HG03354 (cell line): Measurements from ENCODE around the gene HILPDA.
"Not testable (repeated sequence)": the region's sequence is repeated elsewhere in the genome, so short reads cannot be mapped to it uniquely, and the experiment has no call there.

Experiments used
- ATAC-seq: cut with Tn5 transposase; IDR thresholded peaks from one replicate; pipeline ENCODE4 v1.9.1; 2021; ENCODE audit warnings: mild to moderate bottlenecking; ENCODE audit not compliant: unreplicated experiment, poor library complexity, severe bottlenecking

The HILPDA gene

GRCh38 chr7:128457385-128457784, 1.7 kb downstream of the HILPDA start:
- ATAC-seq, result not testable (repeated sequence)

- peak; percentile 22 for ATAC-seq
These were observed 3.3 kb downstream of the HILPDA start for GRCh38 chr7:128458956-128459355.

- peak; percentile 60 for ATAC-seq
These were observed 3.8 kb downstream of the HILPDA start for GRCh38 chr7:128459394-128459878.

GRCh38 chr7:128462460-128462859, 6.8 kb downstream of the HILPDA start:
- ATAC-seq, result no peak

GRCh38 chr7:128463345-128463744, 7.7 kb downstream of the HILPDA start:
- not testable (repeated sequence) for ATAC-seq

GRCh38 chr7:128463933-128464332, 8.3 kb downstream of the HILPDA start:
- ATAC-seq, result not testable (repeated sequence)

GRCh38 chr7:128466871-128467270, 11.2 kb downstream of the HILPDA start:
- ATAC-seq, result not testable (repeated sequence)

GRCh38 chr7:128476402-128477335, 21.0 kb downstream of the HILPDA start, which contains the start of gene METTL2B:
Gene METTL2B (plus strand): TSS chr7:128476748. CDS start chr7:128476766, 18 bp downstream.
- ATAC-seq, result peak; percentile 95

- ATAC-seq, result peak; percentile 7
These were observed 21.6 kb downstream of the HILPDA start for GRCh38 chr7:128477336-128477690.

- not testable (repeated sequence) for ATAC-seq
These were observed 23.4 kb downstream of the HILPDA start for GRCh38 chr7:128479082-128479481.

- ATAC-seq, result not testable (repeated sequence)
These were observed 32.5 kb downstream of the HILPDA start for GRCh38 chr7:128488134-128488533.

GRCh38 chr7:128497405-128497804, 41.7 kb downstream of the HILPDA start:
- ATAC-seq, result no peak

- ATAC-seq, result not testable (repeated sequence)
These were observed 49.7 kb downstream of the HILPDA start for GRCh38 chr7:128505416-128505815.

GRCh38 chr7:128506819-128507218, 51.1 kb downstream of the HILPDA start:
- peak; percentile 70 for ATAC-seq

- peak; percentile 53 for ATAC-seq
These were observed 51.8 kb downstream of the HILPDA start for GRCh38 chr7:128507321-128507993.
